Endothelial cell of umbilical vein (primary cell): ENCODE results near the gene PRPF40A. TPM values are rescaled to one million over a fixed set of nuclear protein-coding genes. Genes with fewer than 3 reads are reported as not detected.

Source experiments
- BruUV-seq: library from RNA; stranded (reverse); fragments of 400-500 nt; replicated peaks from 2 replicates; lab custom pipeline; 2021; lab: Mats Ljungman, UMichigan
- CTCF ChIA-PET: fragments of 300-600, 350-600 bp; sonication (Branson Sonifier 250); formaldehyde crosslinking; loops from one replicate; lab custom pipeline; 2021; ENCODE audit warnings: antibody characterized with exemption, inconsistent platforms; lab: Charles Lee
- POLR2A ChIA-PET: fragments of 300-600, 350-600 bp; sonication (Branson Sonifier 250); formaldehyde crosslinking; loops from one replicate; lab custom pipeline; 2021; ENCODE audit warnings: antibody characterized with exemption, inconsistent platforms; lab: Charles Lee
- DNase-seq: peaks from one replicate; pipeline ENCODE4 v3.0.0-alpha.2; 2011; ENCODE audit warnings: low read depth, low spot score
- FAIRE-seq: peaks from 2 replicates; lab custom pipeline; 2011; peaks lifted over from hg19 to GRCh38; lab: Jason Lieb, UNC
- H2AFZ ChIP-seq: 2 replicates; pipeline ENCODE4 v1.6.0; 2012; ENCODE audit warnings: low read depth, low read length, control low read depth, inconsistent platforms
- H3K27ac ChIP-seq: 2 replicates; pipeline ENCODE4 v1.5.1; 2011; ENCODE audit warnings: low read depth, mild to moderate bottlenecking, control low read depth, low read length, moderate library complexity; ENCODE audit not compliant: insufficient read depth
- H3K27me3 ChIP-seq, 2 experiments: 2 replicates each; pipeline versions ENCODE4 v1.6.0 to v1.6.1; 2011; ENCODE audit warnings: low read length in 2 of 2, mixed read lengths in 1 of 2; ENCODE audit not compliant: control insufficient read depth in 2 of 2, insufficient read depth in 2 of 2
- H3K36me3 ChIP-seq, 2 experiments: 2 replicates in 1 of 2; 3 replicates in 1 of 2; pipeline ENCODE4 v1.5.1; 2011; ENCODE audit warnings: low read length in 2 of 2, mild to moderate bottlenecking in 1 of 2, moderate library complexity in 1 of 2; ENCODE audit not compliant: control insufficient read depth in 2 of 2, insufficient read depth in 2 of 2; ENCODE audit errors: extremely low read depth in 1 of 2
- H3K4me1 ChIP-seq: 3 replicates; pipeline ENCODE4 v1.5.1; 2011; ENCODE audit warnings: mild to moderate bottlenecking, low read length; ENCODE audit not compliant: control insufficient read depth, insufficient read depth; ENCODE audit errors: extremely low read depth
- H3K4me2 ChIP-seq: 2 replicates; pipeline ENCODE4 v1.6.1; 2011; ENCODE audit warnings: low read length, control low read depth, mixed read lengths; ENCODE audit not compliant: insufficient read depth
- H3K4me3 ChIP-seq, 3 experiments: fragments of 200-600 bp in 1 of 3; sonication (generic), shearing (Covaris generic) in 1 of 3; replicated peaks in 1 of 3; 2 replicates each; pipeline ENCODE4 v1.5.1; 2011 to 2016; ENCODE audit warnings: control low read depth in 3 of 3, low read length in 3 of 3, mild to moderate bottlenecking in 2 of 3, inconsistent platforms in 1 of 3, low read depth in 1 of 3, moderate library complexity in 1 of 3; ENCODE audit not compliant: insufficient read depth in 1 of 3
- H3K79me2 ChIP-seq: 2 replicates; pipeline ENCODE4 v1.6.0; 2012; ENCODE audit warnings: low read length, inconsistent platforms; ENCODE audit not compliant: control insufficient read depth, insufficient read depth
- H3K9ac ChIP-seq: replicated peaks from 2 replicates; pipeline ENCODE3; 2011; ENCODE audit warnings: low read length, control low read depth; ENCODE audit not compliant: insufficient read depth; ENCODE audit errors: extremely low read depth
- H3K9me1 ChIP-seq: replicated peaks from 3 replicates; pipeline ENCODE4 v1.6.0; 2011; ENCODE audit warnings: mild to moderate bottlenecking, low read length; ENCODE audit not compliant: control insufficient read depth, insufficient read depth; ENCODE audit errors: extremely low read depth
- H3K9me3 ChIP-seq: replicated peaks from 2 replicates; pipeline ENCODE4 v1.5.1; 2012; ENCODE audit warnings: low read length, inconsistent platforms; ENCODE audit not compliant: control insufficient read depth, insufficient read depth
- H4K20me1 ChIP-seq: replicated peaks from 2 replicates; pipeline ENCODE3; 2011; ENCODE audit warnings: mild to moderate bottlenecking, low read length; ENCODE audit not compliant: control insufficient read depth, insufficient read depth; ENCODE audit errors: extremely low read depth
- CTCF ChIP-seq, 2 donors: IDR thresholded peaks; 1 replicate in 1 of 2; 2 replicates in 1 of 2; pipeline ENCODE4 v1.5.1; 2011; ENCODE audit warnings: low read length in 2 of 2, mild to moderate bottlenecking in 2 of 2, moderate library complexity in 2 of 2, control low read depth in 1 of 2, inconsistent platforms in 1 of 2, low read depth in 1 of 2; ENCODE audit not compliant: insufficient read depth in 1 of 2; ENCODE audit errors: extremely low read depth in 1 of 2
- EZH2 ChIP-seq: IDR thresholded peaks from 2 replicates; pipeline ENCODE4 v1.6.1; 2012; ENCODE audit warnings: borderline replicate concordance, low read depth, mild to moderate bottlenecking, moderate library complexity, low read length, inconsistent platforms; ENCODE audit not compliant: severe bottlenecking
- FOS ChIP-seq: IDR thresholded peaks from 2 replicates; pipeline ENCODE4 v1.6.1; 2011; ENCODE audit warnings: mild to moderate bottlenecking, low read length, moderate library complexity, borderline replicate concordance; ENCODE audit not compliant: insufficient read depth
- GATA2 ChIP-seq: IDR thresholded peaks from 2 replicates; pipeline ENCODE4 v1.7.0; 2011; ENCODE audit warnings: low read depth, mild to moderate bottlenecking, moderate library complexity, mixed read lengths, low read length; ENCODE audit not compliant: insufficient read length, insufficient read depth
- JUN ChIP-seq: IDR thresholded peaks from 2 replicates; pipeline ENCODE4 v1.6.1; 2011; ENCODE audit warnings: borderline replicate concordance, low read depth; ENCODE audit not compliant: insufficient read length, insufficient read depth
- MAX ChIP-seq: IDR thresholded peaks from 2 replicates; pipeline ENCODE4 v1.6.1; 2011; ENCODE audit not compliant: insufficient read depth, insufficient read length
- MYC ChIP-seq: IDR thresholded peaks from one replicate; pipeline ENCODE4 v1.6.1; 2011; ENCODE audit warnings: mild to moderate bottlenecking, low read depth, low read length
- POLR2A ChIP-seq: IDR thresholded peaks from 2 replicates; pipeline ENCODE4 v1.6.1; 2012; ENCODE audit warnings: low read depth, mild to moderate bottlenecking, control low read depth, low read length
- POLR2AphosphoS5 ChIP-seq: IDR thresholded peaks from 2 replicates; pipeline ENCODE4 v1.6.1; 2012; ENCODE audit warnings: low read depth, mild to moderate bottlenecking, control low read depth, low read length, moderate library complexity; ENCODE audit not compliant: insufficient read depth
- dilution Hi-C: fragments of 300-500 bp; cut with MboI; formaldehyde crosslinking; loops from one replicate; pipeline ENCODE4 v1.15.0; 2019; ENCODE audit warnings: low sequenced_read_pairs; ENCODE audit not compliant: extremely low pct_ligation_motif_present
- intact Hi-C: fragments of 100-400 bp; cut with micrococcal nuclease; formaldehyde crosslinking; loops from one replicate; pipeline ENCODE4 v1.10.0; 2022
- polyA plus RNA-seq, 4 experiments: library from polyadenylated mRNA; depleted of rRNA in 3 of 4; stranded (reverse) in 3 of 4; unstranded in 1 of 4; fragments of >200 nt; gene quantifications; 2 replicates each; pipeline versions ENCODE4 v1.2.1 to v1.2.3, GENCODE V29; 2011 to 2012; ENCODE audit warnings: missing spikeins in 1 of 4
- total RNA-seq: library from RNA; stranded (reverse); gene quantifications from 2 replicates; pipeline ENCODE4 v1.2.3, GENCODE V29; 2021

The PRPF40A gene
- total and polyA plus RNA-seq, 2 donors (not counting 3 experiments of a cell fraction or from before 2014, with no cell fraction given): 58.2 to 123 TPM

DNA sequence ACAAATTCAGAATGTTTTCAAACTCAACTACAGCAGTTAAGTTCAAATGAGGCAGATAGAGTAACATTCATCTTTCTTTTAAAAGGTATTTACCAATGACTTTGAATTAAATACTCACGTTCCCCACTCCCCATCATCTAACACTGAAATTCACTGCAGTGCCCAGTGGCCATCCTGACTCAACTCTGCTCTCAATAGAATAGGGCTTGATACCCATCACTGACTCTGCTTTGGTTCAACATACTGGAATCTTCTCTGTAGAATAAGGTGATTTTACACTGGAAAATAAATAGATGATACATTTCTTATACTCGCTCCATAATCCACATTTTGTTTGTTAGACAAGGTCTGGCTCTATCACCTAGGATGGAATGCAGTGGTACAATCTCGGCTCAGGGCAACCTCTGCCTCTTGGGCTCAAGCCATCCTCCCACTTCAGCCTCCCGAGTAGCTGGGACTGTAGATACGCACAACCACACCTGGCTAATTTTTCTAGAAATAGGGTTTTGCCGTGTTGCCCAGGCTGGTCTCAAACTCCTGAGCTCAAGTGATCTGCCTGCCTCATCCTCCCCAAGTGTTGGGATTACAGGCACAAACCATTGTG, 66.4 kb downstream of the PRPF40A start:
- POLR2A ChIA-PET: no interaction called here
- dilution Hi-C loops: no loop called here

More for the DNA sequence above, 66.4 kb downstream of the PRPF40A start:
- intact Hi-C loops: loop anchor here (5.0 kb wide), 1 partner anchor 614 kb away; no protein-coding TSS in a partner anchor
- Histone ChIP-seq H3K27ac (no peak overlapping the region), H3K36me3 (peaks cover 1 to 12% of the 10 kb centered on the region in 2 experiments), H3K27me3 (no peaks in the 10 kb centered on the region), H3K79me2 (no peaks in the 10 kb centered on the region), H3K4me3 (no peak overlapping the region), H3K4me2 (no peak overlapping the region), H3K9me3 (no peaks in the 10 kb centered on the region), H3K9ac (no peak overlapping the region), H3K9me1 (no peaks in the 10 kb centered on the region), H3K4me1 (peaks cover 5% of the 10 kb centered on the region), H4K20me1 (no peaks in the 10 kb centered on the region), H2AFZ (no peak overlapping the region)
- no TSS peak for BruUV-seq
- TF ChIP-seq POLR2AphosphoS5 (no peak), EZH2 (no peak), JUN (no peak), POLR2A (no peak), CTCF (IDR thresholded peaks at IDR 0.05; ENCODE audit: extremely low read depth in 1 of 2, insufficient read depth in 1 of 2, low read depth in 1 of 2, low read length in 2 of 2) (no peak), FOS (no peak), GATA2 (no peak), MYC (no peak), MAX (no peak)
- FAIRE-seq: no peak
- no peak for DNase-seq
- CTCF ChIA-PET: no interaction called here
